CD14-positive monocyte (primary cell): Measurements from ENCODE around the gene PKD1. TPM values are rescaled to one million over a fixed set of nuclear protein-coding genes. Genes with fewer than 3 reads are reported as not detected.
"Not testable (repeated sequence)": the region's sequence is repeated elsewhere in the genome, so short reads cannot be mapped to it uniquely, and the experiment has no call there.

Source experiments
- DNase-seq, 3 donors: peaks; one replicate each; pipeline ENCODE4 v3.0.0-alpha.2; 2011 to 2022
- H2AFZ ChIP-seq: 2 replicates; pipeline ENCODE4 v1.6.0; 2012; ENCODE audit warnings: mild to moderate bottlenecking, low read depth, low read length, inconsistent platforms; ENCODE audit not compliant: insufficient read depth, poor library complexity, severe bottlenecking
- H3K27ac ChIP-seq, 2 donors: 1 replicate in 1 of 2; 2 replicates in 1 of 2; pipeline ENCODE4 v1.5.1; 2012 to 2013; ENCODE audit warnings: low read length in 2 of 2, control low read depth in 1 of 2, inconsistent platforms in 1 of 2, low read depth in 1 of 2, mild to moderate bottlenecking in 1 of 2
- H3K27me3 ChIP-seq, 2 donors: one replicate each; pipeline versions ENCODE4 v1.6.0 to v1.6.1; 2011 to 2013; ENCODE audit warnings: low read length in 2 of 2; ENCODE audit not compliant: control insufficient read depth in 2 of 2, insufficient read depth in 2 of 2
- H3K36me3 ChIP-seq, 2 donors: replicated peaks in 1 of 2; 1 replicate in 1 of 2; 2 replicates in 1 of 2; pipeline versions ENCODE4 v1.5.1 to v1.6.1; 2012 to 2013; ENCODE audit warnings: low read length in 2 of 2, control low read depth in 1 of 2, inconsistent platforms in 1 of 2, mild to moderate bottlenecking in 1 of 2; ENCODE audit not compliant: insufficient read depth in 2 of 2, control insufficient read depth in 1 of 2
- H3K4me1 ChIP-seq, 2 donors: 1 replicate in 1 of 2; 2 replicates in 1 of 2; pipeline versions ENCODE4 v1.5.1 to v1.6.1; 2012 to 2013; ENCODE audit warnings: low read length in 2 of 2, control low read depth in 1 of 2, inconsistent platforms in 1 of 2, mild to moderate bottlenecking in 1 of 2, moderate library complexity in 1 of 2; ENCODE audit not compliant: insufficient read depth in 2 of 2, control insufficient read depth in 1 of 2
- H3K4me2 ChIP-seq: replicated peaks from 2 replicates; pipeline ENCODE3; 2012; ENCODE audit warnings: low read length, moderate library complexity, mild to moderate bottlenecking; ENCODE audit not compliant: poor library complexity, severe bottlenecking; ENCODE audit errors: extremely low read depth
- H3K4me3 ChIP-seq, 3 experiments: fragments of 200-600 bp in 1 of 3; sonication (generic) in 1 of 3; replicated peaks in 1 of 3; 1 replicate in 2 of 3; 2 replicates in 1 of 3; pipeline ENCODE4 v1.5.1; 2011 to 2013; ENCODE audit warnings: low read length in 3 of 3, mild to moderate bottlenecking in 3 of 3, control low read depth in 2 of 3, low read depth in 2 of 3, inconsistent platforms in 1 of 3, moderate library complexity in 1 of 3
- H3K79me2 ChIP-seq: 2 replicates; pipeline ENCODE4 v1.6.0; 2012; ENCODE audit warnings: mild to moderate bottlenecking, control low read depth, inconsistent platforms, low read length, moderate library complexity; ENCODE audit not compliant: insufficient read depth
- H3K9ac ChIP-seq: 2 replicates; pipeline ENCODE4 v1.6.0; 2017; ENCODE audit warnings: low read length, mild to moderate bottlenecking; ENCODE audit not compliant: insufficient read depth, poor library complexity, severe bottlenecking
- H3K9me3 ChIP-seq, 2 donors: replicated peaks in 1 of 2; 1 replicate in 1 of 2; 2 replicates in 1 of 2; pipeline versions ENCODE4 v1.5.1 to v1.6.1; 2012 to 2013; ENCODE audit warnings: low read length in 2 of 2, control low read depth in 1 of 2; ENCODE audit not compliant: control insufficient read depth in 1 of 2, insufficient read depth in 1 of 2
- H4K20me1 ChIP-seq: 2 replicates; pipeline ENCODE4 v1.6.0; 2012; ENCODE audit warnings: mild to moderate bottlenecking, low read length, control low read depth, moderate library complexity; ENCODE audit not compliant: insufficient read depth
- H3K27ac Mint-ChIP-seq, 7 donors: one replicate each; pipeline ENCODE4 v1.8.0; 2020; ENCODE audit warnings: mild to moderate bottlenecking in 7 of 7, mixed read lengths in 7 of 7, moderate library complexity in 6 of 7, inconsistent platforms in 2 of 7
- H3K27me3 Mint-ChIP-seq, 3 donors: one replicate each; pipeline ENCODE4 v1.8.0; 2021 to 2022; ENCODE audit warnings: low read depth in 3 of 3, mild to moderate bottlenecking in 3 of 3, mixed read lengths in 3 of 3, moderate library complexity in 3 of 3, inconsistent platforms in 1 of 3
- H3K36me3 Mint-ChIP-seq, 2 donors: one replicate each; pipeline ENCODE4 v1.8.0; 2020; ENCODE audit warnings: mixed read lengths in 2 of 2, inconsistent platforms in 1 of 2, mild to moderate bottlenecking in 1 of 2
- H3K4me1 Mint-ChIP-seq: one replicate; pipeline ENCODE4 v1.8.0; 2020; ENCODE audit warnings: mild to moderate bottlenecking, mixed read lengths
- H3K4me3 Mint-ChIP-seq, 2 donors: one replicate each; pipeline ENCODE4 v1.8.0; 2020; ENCODE audit warnings: mild to moderate bottlenecking in 2 of 2, mixed read lengths in 2 of 2, moderate library complexity in 1 of 2
- H3K9me3 Mint-ChIP-seq, 7 donors: one replicate each; pipeline ENCODE4 v1.8.0; 2020 to 2022; ENCODE audit warnings: mixed read lengths in 7 of 7, mild to moderate bottlenecking in 6 of 7, moderate library complexity in 6 of 7, inconsistent platforms in 2 of 7
- WGBS: methylation state at CpG from one replicate; pipeline ENCODE4 v1.1.5; 2013; ENCODE audit warnings: missing lambda C conversion rate; ENCODE audit not compliant: insufficient coverage; 5-methylcytosine and 5-hydroxymethylcytosine counted together
- intact Hi-C, 2 donors: fragments of 100-400 bp; cut with micrococcal nuclease; formaldehyde crosslinking; loops; one replicate each; pipeline versions ENCODE4 v1.15.0 to v1.15.1; 2023
- polyA plus RNA-seq, 3 donors: library from polyadenylated mRNA; depleted of rRNA in 1 of 3; unstranded in 2 of 3; stranded (reverse) in 1 of 3; fragments of 300-500 nt in 2 of 3; fragments of >200 nt in 1 of 3; fragmentation: Illumina TruSeq in 2 of 3; gene quantifications; 1 replicate in 2 of 3; 2 replicates in 1 of 3; pipeline ENCODE4 v1.2.3, GENCODE V29; 2012 to 2021
- TF ChIP-seq, protein P1 (sequence below): fragments of 200-600 bp; IDR thresholded peaks from one replicate; pipeline ENCODE4 v1.8.0; 2022; ENCODE audit warnings: antibody characterized with exemption, mild to moderate bottlenecking

Gene PKD1
- polyA plus RNA-seq, 3 donors, result 0.22 to 53.8 (median 1.6) TPM

DNA sequence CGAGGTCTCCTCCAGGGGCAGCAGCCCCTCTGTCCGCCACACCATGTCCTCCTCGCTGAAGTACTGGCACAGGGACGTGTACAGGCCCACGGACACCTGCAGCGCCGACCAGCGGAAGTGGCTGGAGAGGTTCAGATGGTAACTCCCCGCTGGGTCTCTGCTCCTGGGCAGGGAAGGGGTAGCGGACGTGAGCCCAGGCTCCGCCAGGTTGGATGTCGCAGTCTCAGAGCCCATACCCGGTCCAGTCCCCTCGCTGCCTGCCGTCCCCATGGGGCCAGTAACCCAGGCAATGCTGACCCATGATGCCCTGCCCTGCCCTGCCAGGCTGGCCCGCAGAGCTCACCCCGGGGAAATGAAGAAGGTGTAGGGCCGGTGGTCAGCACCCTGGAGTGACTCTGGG lies 33.2 kb downstream of the PKD1 start:
- TF ChIP-seq, protein P1, sequence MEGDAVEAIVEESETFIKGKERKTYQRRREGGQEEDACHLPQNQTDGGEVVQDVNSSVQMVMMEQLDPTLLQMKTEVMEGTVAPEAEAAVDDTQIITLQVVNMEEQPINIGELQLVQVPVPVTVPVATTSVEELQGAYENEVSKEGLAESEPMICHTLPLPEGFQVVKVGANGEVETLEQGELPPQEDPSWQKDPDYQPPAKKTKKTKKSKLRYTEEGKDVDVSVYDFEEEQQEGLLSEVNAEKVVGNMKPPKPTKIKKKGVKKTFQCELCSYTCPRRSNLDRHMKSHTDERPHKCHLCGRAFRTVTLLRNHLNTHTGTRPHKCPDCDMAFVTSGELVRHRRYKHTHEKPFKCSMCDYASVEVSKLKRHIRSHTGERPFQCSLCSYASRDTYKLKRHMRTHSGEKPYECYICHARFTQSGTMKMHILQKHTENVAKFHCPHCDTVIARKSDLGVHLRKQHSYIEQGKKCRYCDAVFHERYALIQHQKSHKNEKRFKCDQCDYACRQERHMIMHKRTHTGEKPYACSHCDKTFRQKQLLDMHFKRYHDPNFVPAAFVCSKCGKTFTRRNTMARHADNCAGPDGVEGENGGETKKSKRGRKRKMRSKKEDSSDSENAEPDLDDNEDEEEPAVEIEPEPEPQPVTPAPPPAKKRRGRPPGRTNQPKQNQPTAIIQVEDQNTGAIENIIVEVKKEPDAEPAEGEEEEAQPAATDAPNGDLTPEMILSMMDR, result no peak
- H3K4me3 ChIP-seq, result no peak overlapping the region
- no peaks in the 10 kb centered on the region for H3K27me3 ChIP-seq
- H3K4me1 ChIP-seq, result no peaks in the 10 kb centered on the region
- H3K36me3 Mint-ChIP-seq, result peaks cover 11 to 52% of the 10 kb centered on the region in 2 donors
- H3K79me2 ChIP-seq, result no peaks in the 10 kb centered on the region
- H3K9me3 ChIP-seq, result no peaks in the 10 kb centered on the region
- H3K36me3 ChIP-seq, result peaks cover 0 to 16% of the 10 kb centered on the region in 2 donors
- no peak overlapping the region for H3K27ac Mint-ChIP-seq
- intact Hi-C loops, result no loop called here
- H2AFZ ChIP-seq, result no peak overlapping the region
- WGBS, result 99% methylated on average over 18 of the region's 19 CpGs
- H3K4me2 ChIP-seq, result no peak overlapping the region
- no peaks in the 10 kb centered on the region for H3K9me3 Mint-ChIP-seq
- no peak for DNase-seq
- no peaks in the 10 kb centered on the region for H3K4me1 Mint-ChIP-seq
- H4K20me1 ChIP-seq, result no peaks in the 10 kb centered on the region
- no peak overlapping the region for H3K9ac ChIP-seq
- no peak overlapping the region for H3K4me3 Mint-ChIP-seq
- H3K27me3 Mint-ChIP-seq, result no peaks in the 10 kb centered on the region
- no peak overlapping the region for H3K27ac ChIP-seq

DNA sequence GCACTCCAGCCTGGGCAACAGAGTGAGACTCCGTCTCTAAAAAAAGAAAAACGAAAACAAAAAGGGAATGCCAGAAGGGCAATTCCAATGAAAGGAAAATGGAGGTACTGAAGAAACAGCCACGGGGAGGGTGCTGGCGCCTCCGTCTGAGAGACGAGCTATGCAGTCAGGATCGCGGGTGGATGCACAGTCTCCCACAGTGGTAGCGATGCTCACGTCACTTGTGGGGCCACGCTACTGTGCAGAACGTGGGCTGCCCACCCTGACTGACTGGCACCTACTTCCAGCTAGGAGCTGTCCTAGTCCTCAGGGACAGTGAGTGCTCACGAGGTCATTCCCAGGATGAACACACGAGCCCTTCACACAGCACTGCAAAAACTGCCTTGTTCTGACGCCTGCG lies 34.1 kb downstream of the PKD1 start:
- H3K36me3 ChIP-seq, result peaks cover 0 to 18% of the 10 kb centered on the region in 2 donors
- H3K27me3 ChIP-seq, H3K79me2 ChIP-seq, H3K27ac ChIP-seq, H3K4me3 ChIP-seq, H3K27me3 Mint-ChIP-seq, H3K4me3 Mint-ChIP-seq, H3K9me3 Mint-ChIP-seq, H4K20me1 ChIP-seq, H3K27ac Mint-ChIP-seq, H3K9ac ChIP-seq, H3K9me3 ChIP-seq, intact Hi-C loops, H3K4me1 Mint-ChIP-seq, H3K4me2 ChIP-seq, H3K4me1 ChIP-seq, DNase-seq, H2AFZ ChIP-seq: not testable (repeated sequence)
- 100% methylated on average over 5 of the region's 16 CpGs for WGBS
- peaks cover 10 to 60% of the 10 kb centered on the region in 2 donors for H3K36me3 Mint-ChIP-seq

DNA sequence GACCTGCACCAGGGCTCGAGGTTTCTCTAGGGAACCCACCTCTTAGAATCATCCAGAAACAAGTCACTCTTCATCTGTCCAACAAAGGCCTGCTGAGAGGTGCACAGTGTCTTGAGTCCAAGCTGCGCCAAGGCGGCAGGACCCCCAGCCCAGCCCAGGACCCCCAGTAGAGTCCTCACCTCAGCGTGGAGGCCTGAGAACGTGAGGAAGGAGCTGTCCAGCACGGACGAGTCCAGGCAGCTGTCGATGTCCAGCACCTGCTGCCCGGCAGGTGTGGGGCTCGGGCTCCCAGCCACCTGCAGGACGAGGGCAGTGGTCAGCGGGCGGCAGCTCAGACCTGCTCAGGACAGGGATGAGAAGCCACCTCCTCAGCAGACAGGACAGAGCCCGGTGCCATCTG lies 38.0 kb downstream of the PKD1 start:
- H3K36me3 ChIP-seq, result peaks cover 23 to 32% of the 10 kb centered on the region in 2 donors
- 100% methylated on average over 1 of the region's 14 CpGs for WGBS
- DNase-seq, H3K9me3 Mint-ChIP-seq, H4K20me1 ChIP-seq, H3K27me3 ChIP-seq, H3K79me2 ChIP-seq, H3K27me3 Mint-ChIP-seq, H3K27ac Mint-ChIP-seq, H3K27ac ChIP-seq, intact Hi-C loops, H3K4me2 ChIP-seq, H3K9me3 ChIP-seq, H3K9ac ChIP-seq, H2AFZ ChIP-seq, H3K4me3 Mint-ChIP-seq, H3K4me3 ChIP-seq, H3K4me1 ChIP-seq, H3K4me1 Mint-ChIP-seq: not testable (repeated sequence)
- H3K36me3 Mint-ChIP-seq, result peaks cover 14 to 60% of the 10 kb centered on the region in 2 donors
